ENCODE data around the gene BMP5. TPM values are rescaled to one million over a fixed set of nuclear protein-coding genes. Genes with fewer than 3 reads are reported as not detected.

The BMP5 gene
- total and polyA plus RNA-seq, 5 donors from 2014 or later: not detected

DNA sequence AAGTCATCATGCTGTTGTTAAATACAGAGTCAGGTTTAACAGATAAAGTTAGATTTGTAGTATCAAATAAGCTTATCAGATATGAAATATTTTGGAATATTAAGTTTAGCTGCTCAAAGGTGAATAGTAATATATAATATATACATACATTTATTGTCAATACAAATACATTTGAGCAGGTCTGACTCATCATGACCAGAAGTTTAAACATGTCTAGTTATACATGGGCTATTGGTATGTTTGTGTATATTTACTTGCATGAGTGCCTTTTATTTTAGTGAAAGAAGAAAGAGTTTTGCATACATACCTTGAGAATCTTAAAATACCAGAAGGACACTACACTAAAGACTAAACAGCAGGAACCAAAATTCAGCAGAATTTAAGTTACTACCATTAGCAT lies 76.8 kb downstream of the BMP5 start:
- DNase-seq (no peak), ATAC-seq (ENCODE audit: low read depth in 2 of 2) (no peak)
- no peaks in the 10 kb centered on the region for H3K4me1 Mint-ChIP-seq
- H3K4me3 ChIP-seq (ENCODE audit: low read depth, low read length): no peak overlapping the region
- no peak overlapping the region for H3K27ac ChIP-seq (ENCODE audit: insufficient read depth, low read length, poor library complexity, severe bottlenecking)
- H3K27ac Mint-ChIP-seq: no peak overlapping the region
- H3K27me3 Mint-ChIP-seq: no peaks in the 10 kb centered on the region
- no peaks in the 10 kb centered on the region for H3K4me1 ChIP-seq (ENCODE audit: control insufficient read depth, insufficient read depth, low read length, poor library complexity, severe bottlenecking)
- H3K9me3 ChIP-seq (ENCODE audit: control insufficient read depth in 2 of 2, low read length in 2 of 2): peaks cover 0 to 3% of the 10 kb centered on the region in 2 experiments
- H3K36me3 ChIP-seq (ENCODE audit: control insufficient read depth, insufficient read depth, low read length): no peaks in the 10 kb centered on the region
- peaks cover 1 to 18% (median 3%) of the 10 kb centered on the region in 7 donors for H3K9me3 Mint-ChIP-seq
- H3K36me3 Mint-ChIP-seq: no peaks in the 10 kb centered on the region
- no peaks in the 10 kb centered on the region for H3K27me3 ChIP-seq (ENCODE audit: control insufficient read depth, insufficient read depth, low read length)
- no peak overlapping the region for H3K4me3 Mint-ChIP-seq

DNA sequence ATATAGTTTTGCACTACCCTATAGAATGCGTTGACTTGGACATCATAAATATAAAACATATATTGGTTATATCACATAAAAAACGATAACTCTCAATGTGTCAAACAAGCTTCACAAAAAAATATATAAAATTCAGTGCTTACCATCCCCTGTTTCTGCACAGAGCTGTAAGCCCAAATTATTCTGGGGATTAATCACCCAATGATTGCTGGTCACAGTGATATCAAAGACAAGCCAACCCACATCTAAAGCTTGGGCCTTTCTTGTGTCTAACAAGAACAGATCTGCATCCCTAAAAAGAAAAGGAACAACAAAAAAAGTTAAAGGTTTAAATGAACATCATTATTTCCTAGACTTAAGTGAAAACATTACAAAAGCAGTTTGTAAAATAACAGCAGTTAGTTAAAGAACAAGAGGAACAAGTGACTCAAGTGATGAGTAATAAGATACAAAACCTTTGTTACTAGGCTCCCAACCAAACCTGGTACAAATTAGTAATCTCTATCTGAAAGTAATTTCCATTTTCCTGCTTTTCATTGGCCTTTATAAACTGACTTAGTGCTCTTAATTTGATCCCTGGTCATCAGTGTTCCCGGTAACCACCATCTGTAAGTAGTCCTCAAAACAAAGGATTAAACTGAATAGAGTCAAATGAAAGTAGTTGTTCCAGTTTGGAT lies 81.1 kb downstream of the BMP5 start:
- Histone ChIP-seq H3K9me3 (ENCODE audit: control insufficient read depth in 2 of 2, low read length in 2 of 2) (peaks cover 0 to 3% of the 10 kb centered on the region in 2 experiments), H3K27me3 (ENCODE audit: control insufficient read depth, insufficient read depth, low read length) (no peaks in the 10 kb centered on the region), H3K27ac (ENCODE audit: insufficient read depth, low read length, poor library complexity, severe bottlenecking) (no peak overlapping the region), H3K4me3 (ENCODE audit: low read depth, low read length) (no peak overlapping the region), H3K36me3 (ENCODE audit: control insufficient read depth, insufficient read depth, low read length) (no peaks in the 10 kb centered on the region), H3K4me1 (ENCODE audit: control insufficient read depth, insufficient read depth, low read length, poor library complexity, severe bottlenecking) (no peaks in the 10 kb centered on the region)
- no peak for DNase-seq
- H3K27ac Mint-ChIP-seq: no peak overlapping the region
- no peaks in the 10 kb centered on the region for H3K36me3 Mint-ChIP-seq
- no peak for ATAC-seq (ENCODE audit: low read depth in 2 of 2)
- H3K9me3 Mint-ChIP-seq: peaks cover 0 to 20% (median 3%) of the 10 kb centered on the region in 7 donors
- H3K4me1 Mint-ChIP-seq: peaks cover 0 to 4% (median 0%) of the 10 kb centered on the region in 4 donors
- no peak overlapping the region for H3K4me3 Mint-ChIP-seq
- no peaks in the 10 kb centered on the region for H3K27me3 Mint-ChIP-seq

DNA sequence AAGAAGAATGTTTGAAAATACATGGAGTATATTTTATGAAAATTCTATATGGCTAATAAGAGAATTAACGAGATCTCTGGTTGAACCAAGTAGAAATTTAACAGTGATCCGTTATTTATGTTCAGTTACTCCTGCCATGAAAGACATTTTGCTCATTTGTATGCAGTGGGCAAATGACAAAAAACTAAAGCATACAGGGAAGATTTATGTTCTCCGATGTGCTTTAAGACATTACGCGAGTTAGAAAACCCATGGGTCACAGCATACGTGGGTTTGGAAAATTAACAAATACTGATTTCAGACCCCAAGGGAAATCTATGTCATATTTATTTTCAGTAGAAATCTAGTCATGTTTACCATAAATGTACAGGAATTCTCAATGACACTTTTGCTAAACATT lies 90.1 kb downstream of the BMP5 start:
- no peak for ATAC-seq (ENCODE audit: low read depth in 2 of 2)

DNA sequence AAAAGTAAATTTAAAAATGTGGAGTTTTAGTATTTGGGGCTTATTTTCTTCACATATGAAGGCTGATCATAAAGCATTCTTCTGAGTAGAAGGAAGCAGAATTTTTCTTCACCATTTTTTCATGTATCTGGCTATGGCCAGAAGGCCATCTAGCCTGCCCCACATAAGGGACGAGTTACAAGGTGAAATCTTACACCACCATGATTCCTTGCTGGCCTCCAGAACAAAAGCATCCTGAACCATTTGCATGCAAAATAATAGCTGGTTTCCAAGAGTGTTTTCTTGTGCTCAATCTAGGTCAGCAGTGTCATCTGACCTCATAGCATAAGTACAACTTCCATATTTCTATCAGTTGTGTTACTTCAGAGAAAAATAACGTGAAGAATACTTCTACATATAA lies 93.1 kb downstream of the BMP5 start:
- no peaks in the 10 kb centered on the region for H3K27me3 Mint-ChIP-seq
- H3K4me3 Mint-ChIP-seq: no peak overlapping the region
- no peaks in the 10 kb centered on the region for H3K9me3 ChIP-seq (ENCODE audit: control insufficient read depth in 2 of 2, low read length in 2 of 2)
- no peaks in the 10 kb centered on the region for H3K36me3 Mint-ChIP-seq
- DNase-seq (no peak), ATAC-seq (ENCODE audit: low read depth in 2 of 2) (no peak)
- H3K27ac ChIP-seq (ENCODE audit: insufficient read depth, low read length, poor library complexity, severe bottlenecking): no peak overlapping the region
- no peaks in the 10 kb centered on the region for H3K36me3 ChIP-seq (ENCODE audit: control insufficient read depth, insufficient read depth, low read length)
- H3K27ac Mint-ChIP-seq: no peak overlapping the region
- H3K27me3 ChIP-seq (ENCODE audit: control insufficient read depth, insufficient read depth, low read length): no peaks in the 10 kb centered on the region
- H3K4me3 ChIP-seq (ENCODE audit: low read depth, low read length): no peak overlapping the region
- H3K4me1 ChIP-seq (ENCODE audit: control insufficient read depth, insufficient read depth, low read length, poor library complexity, severe bottlenecking): no peaks in the 10 kb centered on the region
- peaks cover 0 to 17% (median 3%) of the 10 kb centered on the region in 7 donors for H3K9me3 Mint-ChIP-seq
- no peaks in the 10 kb centered on the region for H3K4me1 Mint-ChIP-seq

More for the DNA sequence above, 90.1 kb downstream of the BMP5 start:
- Histone ChIP-seq H3K4me1 (ENCODE audit: control insufficient read depth, insufficient read depth, low read length, poor library complexity, severe bottlenecking) (no peaks in the 10 kb centered on the region), H3K4me3 (ENCODE audit: low read depth, low read length) (no peak overlapping the region), H3K27ac (ENCODE audit: insufficient read depth, low read length, poor library complexity, severe bottlenecking) (no peak overlapping the region), H3K36me3 (ENCODE audit: control insufficient read depth, insufficient read depth, low read length) (no peaks in the 10 kb centered on the region), H3K9me3 (ENCODE audit: control insufficient read depth in 2 of 2, low read length in 2 of 2) (no peaks in the 10 kb centered on the region), H3K27me3 (ENCODE audit: control insufficient read depth, insufficient read depth, low read length) (no peaks in the 10 kb centered on the region)
- no peaks in the 10 kb centered on the region for H3K36me3 Mint-ChIP-seq
- no peak overlapping the region for H3K27ac Mint-ChIP-seq
- no peaks in the 10 kb centered on the region for H3K4me1 Mint-ChIP-seq
- H3K27me3 Mint-ChIP-seq: no peaks in the 10 kb centered on the region
- peaks cover 0 to 5% (median 1%) of the 10 kb centered on the region in 7 donors for H3K9me3 Mint-ChIP-seq
- DNase-seq: no peak
- H3K4me3 Mint-ChIP-seq: no peak overlapping the region

DNA sequence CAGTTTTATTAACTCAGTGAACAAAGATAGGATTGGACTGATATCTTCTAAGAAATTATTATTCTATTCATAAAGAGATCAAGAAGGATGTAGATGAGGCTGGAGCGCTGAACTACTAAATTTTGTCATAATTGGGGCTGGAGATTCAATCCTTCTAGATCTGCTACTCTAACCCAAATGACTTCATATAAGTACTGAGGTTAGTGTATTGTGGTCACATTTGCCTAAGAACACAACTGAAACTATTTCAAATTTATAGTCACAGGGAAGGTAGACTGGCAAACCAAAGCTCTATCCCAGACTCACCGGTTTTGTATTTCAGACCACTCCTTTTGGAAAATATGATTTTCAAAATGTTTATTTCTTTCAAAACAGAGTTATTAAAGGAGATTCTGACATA lies 96.7 kb downstream of the BMP5 start:
- peaks cover 0 to 5% of the 10 kb centered on the region in 2 experiments for H3K9me3 ChIP-seq (ENCODE audit: control insufficient read depth in 2 of 2, low read length in 2 of 2)
- Mint-ChIP-seq H3K4me3 (no peak overlapping the region), H3K4me1 (no peaks in the 10 kb centered on the region), H3K9me3 (peaks cover 0 to 17% (median 4%) of the 10 kb centered on the region in 7 donors), H3K36me3 (no peaks in the 10 kb centered on the region), H3K27ac (no peak overlapping the region), H3K27me3 (no peaks in the 10 kb centered on the region)
- ATAC-seq (ENCODE audit: low read depth in 2 of 2) (no peak), DNase-seq (no peak)
- no peak overlapping the region for H3K27ac ChIP-seq (ENCODE audit: insufficient read depth, low read length, poor library complexity, severe bottlenecking)
- no peak overlapping the region for H3K4me3 ChIP-seq (ENCODE audit: low read depth, low read length)
- H3K4me1 ChIP-seq (ENCODE audit: control insufficient read depth, insufficient read depth, low read length, poor library complexity, severe bottlenecking): no peaks in the 10 kb centered on the region
- no peaks in the 10 kb centered on the region for H3K36me3 ChIP-seq (ENCODE audit: control insufficient read depth, insufficient read depth, low read length)
- H3K27me3 ChIP-seq (ENCODE audit: control insufficient read depth, insufficient read depth, low read length): no peaks in the 10 kb centered on the region

DNA sequence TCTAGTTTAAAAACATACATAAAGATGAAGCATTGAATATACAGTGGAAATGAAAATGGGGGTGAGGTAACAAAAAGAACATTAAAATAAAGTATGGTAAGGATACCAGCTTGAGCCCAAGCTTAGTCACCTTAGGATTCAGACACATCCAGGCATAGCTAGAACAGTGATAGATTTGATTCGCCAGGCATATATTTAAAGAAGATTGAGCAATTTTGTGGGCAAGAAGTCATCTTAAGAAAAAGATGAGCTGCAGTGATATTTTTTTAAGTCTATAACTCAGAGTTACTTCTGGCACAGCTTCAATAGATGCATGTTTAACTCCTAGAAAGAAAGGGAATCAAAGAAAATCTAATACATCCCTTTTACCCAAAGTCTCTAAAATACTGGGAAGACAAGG lies 97.9 kb downstream of the BMP5 start:
- H3K36me3 Mint-ChIP-seq: no peaks in the 10 kb centered on the region
- no peaks in the 10 kb centered on the region for H3K27me3 ChIP-seq (ENCODE audit: control insufficient read depth, insufficient read depth, low read length)
- H3K27ac Mint-ChIP-seq: no peak overlapping the region
- DNase-seq (no peak), ATAC-seq (ENCODE audit: low read depth in 2 of 2) (no peak)
- H3K9me3 Mint-ChIP-seq: peaks cover 0 to 13% (median 5%) of the 10 kb centered on the region in 7 donors
- no peaks in the 10 kb centered on the region for H3K4me1 Mint-ChIP-seq
- H3K27me3 Mint-ChIP-seq: no peaks in the 10 kb centered on the region
- H3K4me3 Mint-ChIP-seq: no peak overlapping the region
- peaks cover 0 to 5% of the 10 kb centered on the region in 2 experiments for H3K9me3 ChIP-seq (ENCODE audit: control insufficient read depth in 2 of 2, low read length in 2 of 2)
- no peak overlapping the region for H3K4me3 ChIP-seq (ENCODE audit: low read depth, low read length)
- no peak overlapping the region for H3K27ac ChIP-seq (ENCODE audit: insufficient read depth, low read length, poor library complexity, severe bottlenecking)
- no peaks in the 10 kb centered on the region for H3K4me1 ChIP-seq (ENCODE audit: control insufficient read depth, insufficient read depth, low read length, poor library complexity, severe bottlenecking)
- H3K36me3 ChIP-seq (ENCODE audit: control insufficient read depth, insufficient read depth, low read length): no peaks in the 10 kb centered on the region

DNA sequence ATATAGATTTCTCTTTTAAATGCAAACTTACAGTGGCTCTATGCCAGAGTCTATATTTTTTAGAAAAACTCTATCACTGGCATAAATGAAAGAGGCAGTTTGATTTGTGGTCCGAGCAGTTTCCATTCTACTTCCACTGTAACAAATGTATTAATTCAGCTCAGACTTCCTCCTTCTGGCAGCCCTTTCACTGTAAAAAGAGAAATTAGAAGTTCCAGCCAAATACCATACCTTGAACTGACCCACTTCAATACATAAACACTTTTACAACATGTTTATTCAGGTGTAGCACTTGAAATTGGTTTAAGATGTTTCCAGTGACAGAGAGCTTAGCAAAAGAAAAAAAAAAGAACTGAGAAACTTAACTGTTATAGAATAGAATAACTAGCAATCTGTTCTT lies 99.3 kb downstream of the BMP5 start:
- H3K4me1 Mint-ChIP-seq: no peaks in the 10 kb centered on the region
- Histone ChIP-seq H3K27ac (ENCODE audit: insufficient read depth, low read length, poor library complexity, severe bottlenecking) (no peak overlapping the region), H3K4me1 (ENCODE audit: control insufficient read depth, insufficient read depth, low read length, poor library complexity, severe bottlenecking) (no peaks in the 10 kb centered on the region), H3K36me3 (ENCODE audit: control insufficient read depth, insufficient read depth, low read length) (no peaks in the 10 kb centered on the region), H3K9me3 (ENCODE audit: control insufficient read depth in 2 of 2, low read length in 2 of 2) (peaks cover 0 to 5% of the 10 kb centered on the region in 2 experiments), H3K27me3 (ENCODE audit: control insufficient read depth, insufficient read depth, low read length) (no peaks in the 10 kb centered on the region), H3K4me3 (ENCODE audit: low read depth, low read length) (no peak overlapping the region)
- no peak for ATAC-seq (ENCODE audit: low read depth in 2 of 2)
- no peak overlapping the region for H3K4me3 Mint-ChIP-seq
- H3K27ac Mint-ChIP-seq: no peak overlapping the region
- H3K27me3 Mint-ChIP-seq: no peaks in the 10 kb centered on the region
- H3K36me3 Mint-ChIP-seq: no peaks in the 10 kb centered on the region
- no peak for DNase-seq
- H3K9me3 Mint-ChIP-seq: peaks cover 0 to 16% (median 5%) of the 10 kb centered on the region in 7 donors

DNA sequence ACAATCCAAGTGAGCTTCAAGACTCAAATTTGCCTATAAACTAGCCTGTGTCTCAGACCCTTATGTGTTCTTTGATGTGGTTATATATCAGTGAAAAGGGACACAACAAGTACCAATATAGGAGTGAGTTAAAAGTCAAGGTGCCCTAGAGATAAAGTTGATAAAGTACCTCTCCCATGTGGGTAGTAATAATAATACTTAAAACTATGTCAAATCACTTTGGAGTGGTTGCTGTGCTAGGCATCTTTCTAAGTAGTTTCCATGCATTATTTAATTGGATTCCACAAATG lies 100.4 kb downstream of the BMP5 start:
- Histone ChIP-seq H3K27me3 (ENCODE audit: control insufficient read depth, insufficient read depth, low read length) (no peaks in the 10 kb centered on the region), H3K36me3 (ENCODE audit: control insufficient read depth, insufficient read depth, low read length) (no peaks in the 10 kb centered on the region), H3K27ac (ENCODE audit: insufficient read depth, low read length, poor library complexity, severe bottlenecking) (no peak overlapping the region), H3K4me3 (ENCODE audit: low read depth, low read length) (no peak overlapping the region), H3K9me3 (ENCODE audit: control insufficient read depth in 2 of 2, low read length in 2 of 2) (peaks cover 0 to 5% of the 10 kb centered on the region in 2 experiments), H3K4me1 (ENCODE audit: control insufficient read depth, insufficient read depth, low read length, poor library complexity, severe bottlenecking) (no peaks in the 10 kb centered on the region)
- Mint-ChIP-seq H3K4me3 (no peak overlapping the region), H3K4me1 (no peaks in the 10 kb centered on the region), H3K9me3 (peaks cover 0 to 16% (median 5%) of the 10 kb centered on the region in 7 donors), H3K27ac (no peak overlapping the region), H3K27me3 (no peaks in the 10 kb centered on the region), H3K36me3 (no peaks in the 10 kb centered on the region)
- ATAC-seq (ENCODE audit: low read depth in 2 of 2): no peak
- DNase-seq: no peak
